ENCODE measurements around the gene PIGM.

Gene PIGM

GRCh38 chr1:159991513-159991912, 40.3 kb downstream of the PIGM start:
- TF ChIP-seq, protein P1, sequence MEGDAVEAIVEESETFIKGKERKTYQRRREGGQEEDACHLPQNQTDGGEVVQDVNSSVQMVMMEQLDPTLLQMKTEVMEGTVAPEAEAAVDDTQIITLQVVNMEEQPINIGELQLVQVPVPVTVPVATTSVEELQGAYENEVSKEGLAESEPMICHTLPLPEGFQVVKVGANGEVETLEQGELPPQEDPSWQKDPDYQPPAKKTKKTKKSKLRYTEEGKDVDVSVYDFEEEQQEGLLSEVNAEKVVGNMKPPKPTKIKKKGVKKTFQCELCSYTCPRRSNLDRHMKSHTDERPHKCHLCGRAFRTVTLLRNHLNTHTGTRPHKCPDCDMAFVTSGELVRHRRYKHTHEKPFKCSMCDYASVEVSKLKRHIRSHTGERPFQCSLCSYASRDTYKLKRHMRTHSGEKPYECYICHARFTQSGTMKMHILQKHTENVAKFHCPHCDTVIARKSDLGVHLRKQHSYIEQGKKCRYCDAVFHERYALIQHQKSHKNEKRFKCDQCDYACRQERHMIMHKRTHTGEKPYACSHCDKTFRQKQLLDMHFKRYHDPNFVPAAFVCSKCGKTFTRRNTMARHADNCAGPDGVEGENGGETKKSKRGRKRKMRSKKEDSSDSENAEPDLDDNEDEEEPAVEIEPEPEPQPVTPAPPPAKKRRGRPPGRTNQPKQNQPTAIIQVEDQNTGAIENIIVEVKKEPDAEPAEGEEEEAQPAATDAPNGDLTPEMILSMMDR (IDR thresholded peaks at IDR 0.05; ENCODE audit: low read depth, low read length, missing control alignments) = no peak

GRCh38 chr1:159990005-159990404, 41.8 kb downstream of the PIGM start:
- TF ChIP-seq, protein P1 (IDR thresholded peaks at IDR 0.05; ENCODE audit: low read depth, low read length, missing control alignments) = no peak
- no peak for DNase-seq (ENCODE audit: low read depth)
- no peak overlapping the region for H3K4me3 ChIP-seq (ENCODE audit: low read depth, low read length)

More at GRCh38 chr1:159991513-159991912, 40.3 kb downstream of the PIGM start:
- no peak overlapping the region for H3K4me3 ChIP-seq (ENCODE audit: low read depth, low read length)
- DNase-seq (ENCODE audit: low read depth) = peak; percentile 5

- DNase-seq (ENCODE audit: low read depth) = no peak
- no peak overlapping the region for H3K4me3 ChIP-seq (ENCODE audit: low read depth, low read length)
- TF ChIP-seq, protein P1 (IDR thresholded peaks at IDR 0.05; ENCODE audit: low read depth, low read length, missing control alignments) = no peak
Measured at GRCh38 chr1:159989581-159989980, 42.2 kb downstream of the PIGM start.

GRCh38 chr1:159988006-159988405, 43.8 kb downstream of the PIGM start:
- TF ChIP-seq, protein P1 (IDR thresholded peaks at IDR 0.05; ENCODE audit: low read depth, low read length, missing control alignments) = no peak
- H3K4me3 ChIP-seq (ENCODE audit: low read depth, low read length) = no peak overlapping the region
- no peak for DNase-seq (ENCODE audit: low read depth)

- TF ChIP-seq, protein P1 (IDR thresholded peaks at IDR 0.05; ENCODE audit: low read depth, low read length, missing control alignments) = no peak
- no peak for DNase-seq (ENCODE audit: low read depth)
- no peak overlapping the region for H3K4me3 ChIP-seq (ENCODE audit: low read depth, low read length)
Measured at GRCh38 chr1:159987186-159987585, 44.6 kb downstream of the PIGM start.

DNA sequence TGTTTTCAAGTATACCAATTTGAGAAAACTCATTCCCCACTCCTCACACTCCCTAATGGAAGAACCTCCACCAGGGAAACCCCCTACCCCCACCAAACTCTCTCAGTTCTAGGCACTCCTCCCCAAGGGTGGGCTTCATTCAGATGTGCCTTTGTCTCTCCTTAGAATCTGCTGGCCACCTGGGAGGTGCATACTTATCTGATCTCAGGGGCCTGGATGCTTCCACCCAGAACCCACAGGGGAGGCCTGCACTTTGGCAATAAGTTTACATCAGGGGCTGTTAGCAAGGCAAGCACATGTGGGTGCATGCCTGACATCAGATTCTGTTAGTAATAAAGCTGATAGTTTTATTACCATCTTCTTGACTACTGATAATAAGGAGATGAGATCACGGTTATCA, 45.3 kb downstream of the PIGM start:
- DNase-seq (ENCODE audit: low read depth) = no peak
- no peak overlapping the region for H3K4me3 ChIP-seq (ENCODE audit: low read depth, low read length)
- TF ChIP-seq, protein P1 (IDR thresholded peaks at IDR 0.05; ENCODE audit: low read depth, low read length, missing control alignments) = no peak

- DNase-seq (ENCODE audit: low read depth) = no peak
- TF ChIP-seq, protein P1 (IDR thresholded peaks at IDR 0.05; ENCODE audit: low read depth, low read length, missing control alignments) = no peak
- H3K4me3 ChIP-seq (ENCODE audit: low read depth, low read length) = no peak overlapping the region
Measured at GRCh38 chr1:159986093-159986492, 45.7 kb downstream of the PIGM start.
